GOT3 (cell line): ENCODE results near the gene SNCG.

Source experiments
- DNase-seq: peaks from one replicate; lab custom pipeline; 2025; ENCODE audit warnings: mixed read lengths; lab: John Stamatoyannopoulos, UW

Gene SNCG

DNA sequence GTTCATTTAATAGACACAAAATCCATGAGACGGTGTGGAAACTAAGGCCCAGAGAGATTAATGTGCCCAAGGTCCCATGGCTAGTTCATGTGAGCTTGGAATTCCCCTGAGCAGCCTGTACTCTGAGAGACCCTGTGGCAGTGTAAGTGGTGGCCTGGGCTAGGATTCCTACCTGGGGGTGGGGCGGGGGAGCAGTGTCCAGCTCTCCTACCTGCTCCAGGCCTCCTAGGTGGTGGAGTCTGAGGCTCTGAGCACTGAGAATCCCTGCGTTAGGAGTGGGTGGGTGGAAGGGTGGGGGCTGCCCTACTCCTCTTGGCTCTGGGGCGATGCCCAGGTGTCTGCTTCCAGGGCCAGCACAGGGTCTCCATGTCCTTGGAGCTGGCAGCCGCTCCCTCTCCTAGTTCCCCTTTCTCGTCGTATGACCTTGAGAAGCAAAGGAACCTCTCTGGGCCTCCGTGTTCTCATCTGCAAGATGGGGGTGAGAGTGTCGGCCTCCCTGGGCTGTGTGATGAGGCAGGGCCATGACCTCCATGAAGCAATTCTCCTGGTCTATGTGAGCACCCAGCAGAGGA lies 2.5 kb downstream of the SNCG start:
- no peak for DNase-seq

DNA sequence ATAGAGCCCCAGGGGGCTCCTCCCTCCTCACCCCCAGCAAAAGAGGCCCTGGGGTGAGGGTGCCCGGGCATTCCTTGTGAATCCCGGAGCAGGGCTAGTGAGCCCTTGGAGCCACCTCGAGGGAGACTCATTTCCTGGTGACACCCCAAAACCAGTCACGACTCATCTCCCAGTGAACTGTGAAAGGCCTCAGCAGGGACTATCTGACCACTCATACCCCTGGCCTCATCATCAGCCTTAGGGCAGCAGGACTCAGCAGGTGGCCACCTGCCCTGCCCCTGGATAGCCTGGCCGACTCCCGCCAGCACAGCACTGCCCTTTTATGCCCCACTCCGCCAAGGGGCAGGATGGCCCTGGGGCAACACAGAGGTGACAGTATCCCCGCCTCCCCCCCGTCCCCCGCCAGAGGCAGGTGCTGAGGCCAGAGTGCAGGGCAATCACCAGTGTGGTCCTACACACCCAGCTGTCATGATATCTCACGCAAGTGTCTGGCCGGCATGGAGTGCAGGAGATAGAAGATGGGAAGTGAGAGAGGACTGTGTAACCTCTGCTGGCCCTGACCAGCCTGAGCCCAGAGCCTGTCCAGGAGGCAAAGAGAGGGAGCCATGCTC lies 3.2 kb downstream of the SNCG start:
- no peak for DNase-seq

DNA sequence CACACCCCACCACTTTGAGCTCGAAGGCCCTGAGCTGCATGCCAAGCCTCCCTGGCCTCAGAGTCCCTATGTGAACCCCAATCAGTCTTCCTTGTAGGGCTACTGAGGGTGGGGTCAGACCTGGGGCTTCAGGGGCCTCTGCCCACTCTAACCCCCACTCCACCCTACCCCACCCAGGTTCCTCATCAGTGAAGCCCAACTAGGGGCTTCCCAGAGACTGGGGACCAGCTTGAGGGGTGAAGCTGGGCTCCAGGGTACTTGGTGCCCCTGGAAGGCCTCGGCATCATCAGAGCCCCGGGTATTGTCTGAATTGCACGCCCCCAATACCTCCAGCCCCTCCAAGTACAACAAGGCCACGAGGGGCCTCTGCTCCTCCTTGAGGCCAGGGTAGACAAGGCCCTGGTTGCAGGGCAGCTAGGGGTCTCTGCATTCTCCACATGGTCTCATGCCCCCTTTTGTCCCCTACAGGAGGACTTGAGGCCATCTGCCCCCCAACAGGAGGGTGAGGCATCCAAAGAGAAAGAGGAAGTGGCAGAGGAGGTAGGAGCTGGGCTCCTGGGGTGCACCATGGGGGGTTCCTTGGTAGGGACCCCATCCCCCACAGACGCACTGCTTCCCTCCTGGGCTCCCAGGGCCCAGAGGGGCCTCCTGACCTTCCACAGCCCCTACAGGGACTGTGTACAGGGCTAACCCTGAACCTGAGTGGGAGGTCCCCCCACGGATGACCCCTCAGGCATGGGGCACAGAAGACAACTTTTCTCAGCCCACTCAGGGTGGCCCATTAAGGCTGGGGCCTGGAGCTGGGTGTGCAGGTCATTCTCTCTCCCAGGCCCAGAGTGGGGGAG lies 4.0 kb downstream of the SNCG start:
- DNase-seq, result no peak

GRCh38 chr10:86962981-86963310 lies 4.5 kb downstream of the SNCG start:
- DNase-seq, result no peak

GRCh38 chr10:86963341-86963919 lies 5.0 kb downstream of the SNCG start:
- no peak for DNase-seq

DNA sequence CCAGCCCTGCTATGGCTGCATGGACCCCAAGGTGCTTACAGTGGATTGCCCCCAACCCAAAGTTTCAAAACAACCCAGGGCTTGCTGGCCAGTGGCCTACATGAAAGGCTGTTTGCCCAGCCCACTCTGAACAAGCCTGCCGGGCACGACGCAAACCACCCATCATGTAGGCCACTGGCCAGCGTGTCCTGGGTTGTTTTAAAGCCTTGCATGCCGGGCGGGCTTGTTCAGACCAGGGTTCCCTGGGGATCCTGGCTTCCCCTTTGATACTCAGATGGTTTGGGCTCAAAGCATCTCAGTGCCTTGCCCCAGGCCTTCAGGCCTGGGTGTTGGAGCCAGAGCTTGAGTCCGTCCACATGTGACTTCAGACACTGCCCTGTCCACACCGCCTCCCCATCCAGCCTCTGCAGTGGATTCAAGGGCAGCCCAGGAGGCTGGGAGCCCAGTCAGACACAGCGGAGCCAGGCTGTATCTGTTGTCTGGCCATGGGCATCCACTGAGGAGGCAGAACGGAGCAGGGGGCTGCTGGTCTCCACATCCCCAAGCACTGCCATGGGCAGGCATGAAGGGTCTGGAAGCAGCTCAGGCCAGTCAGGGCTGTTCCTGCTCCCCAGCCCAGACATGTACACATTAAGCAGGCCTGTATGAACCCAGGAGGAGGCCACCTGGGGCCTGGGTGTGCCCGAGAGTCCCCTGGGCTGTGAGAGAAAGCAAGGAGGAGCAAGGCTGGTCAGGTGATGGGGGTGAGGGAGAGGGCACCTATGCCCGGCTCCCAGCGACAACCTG lies 5.9 kb downstream of the SNCG start:
- DNase-seq, result no peak

- DNase-seq, result no peak
Measured at GRCh38 chr10:86964847-86965190, 6.4 kb downstream of the SNCG start.

DNA sequence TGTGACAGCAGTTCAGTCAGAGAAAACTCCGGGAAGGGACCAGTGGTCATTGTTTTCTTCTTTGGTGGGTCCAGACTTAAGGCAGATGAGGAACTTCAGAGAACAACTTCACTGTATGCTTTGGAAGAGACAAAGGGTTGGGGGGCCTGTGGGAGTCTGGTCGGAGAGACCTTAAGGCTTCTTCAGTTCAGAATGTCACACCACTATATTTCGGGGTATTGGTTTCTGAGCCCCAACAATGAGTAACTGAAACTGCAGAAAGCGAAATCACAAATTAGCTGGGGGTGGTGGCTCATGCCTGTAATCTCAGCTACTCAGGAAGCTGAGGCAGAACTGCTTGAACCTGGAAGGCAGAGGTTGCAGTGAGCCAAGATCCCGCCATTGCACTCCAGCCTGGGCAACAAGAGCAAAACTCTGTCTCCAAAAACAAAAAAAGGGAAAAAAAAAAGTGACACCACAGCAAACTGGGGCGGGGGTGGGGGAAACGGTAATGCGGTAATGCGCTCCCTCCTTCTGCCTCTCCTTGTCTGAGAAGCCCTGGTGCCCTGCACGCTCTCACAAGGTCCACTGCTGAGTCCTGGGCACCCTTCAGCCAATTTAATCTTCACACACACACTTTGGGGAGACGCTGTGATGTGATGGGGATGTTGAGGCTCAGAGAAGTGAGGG lies 7.7 kb downstream of the SNCG start:
- DNase-seq, result no peak

DNA sequence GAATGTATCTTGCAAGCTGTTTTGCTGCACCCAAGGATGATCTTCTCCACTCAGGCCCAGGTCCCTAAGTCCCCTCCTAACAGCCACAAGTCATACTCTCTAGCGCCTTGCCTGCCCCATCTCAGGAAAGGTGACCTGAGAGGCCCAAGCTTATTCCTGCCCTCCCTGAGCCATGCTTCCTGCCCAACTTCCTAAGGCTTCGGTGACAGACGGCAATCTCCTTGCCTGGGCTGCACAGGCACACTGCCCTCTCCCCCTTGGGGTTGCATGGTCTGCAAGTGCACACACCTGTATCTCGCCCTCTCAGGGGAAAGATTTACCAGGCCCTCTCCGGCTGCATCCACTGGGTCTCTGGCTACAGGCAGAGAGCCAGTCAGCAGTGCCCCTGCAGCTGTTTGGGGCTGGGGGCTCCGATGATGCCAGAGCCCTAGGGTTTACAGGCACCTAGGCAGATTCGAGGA lies 9.1 kb downstream of the SNCG start:
- no peak for DNase-seq

DNA sequence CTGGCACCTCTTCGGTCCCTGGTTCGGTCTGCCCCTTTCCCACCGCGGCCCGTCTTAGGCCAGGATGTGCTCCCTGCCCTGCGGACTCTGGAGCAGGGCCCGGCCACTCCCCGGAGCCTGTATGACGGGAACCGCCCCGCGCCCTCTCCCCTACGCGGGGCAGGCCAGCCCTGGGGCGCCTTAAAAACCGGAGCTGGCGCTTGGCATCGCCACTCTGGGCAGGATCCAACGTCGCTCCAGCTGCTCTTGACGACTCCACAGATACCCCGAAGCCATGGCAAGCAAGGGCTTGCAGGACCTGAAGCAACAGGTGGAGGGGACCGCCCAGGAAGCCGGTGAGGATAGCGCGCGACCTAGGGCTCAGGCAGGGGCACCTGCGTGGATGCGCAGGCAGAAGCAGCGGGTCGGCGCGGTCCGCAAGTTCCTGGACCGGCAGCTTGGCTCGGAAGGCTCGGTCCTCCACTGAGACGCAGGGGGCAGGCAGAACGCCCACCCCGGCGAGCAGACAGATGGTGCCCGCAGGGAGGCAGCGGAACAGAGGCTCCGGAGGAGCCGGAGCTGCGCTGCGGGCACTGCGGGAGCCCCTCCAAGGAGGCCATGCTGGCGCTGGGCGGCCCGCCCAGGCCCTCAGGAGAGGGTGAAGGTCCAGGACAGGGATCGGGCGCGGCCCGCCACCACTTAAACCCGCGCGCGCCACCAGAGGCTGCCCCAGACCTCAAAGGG lies 10.0 kb downstream of the SNCG start, which contains the start of gene ADIRF:
ADIRF (plus strand) TSS at position 212 of the 723 bp plus-strand sequence; CDS start at position 275, 63 bp downstream.
- DNase-seq, result no peak

DNA sequence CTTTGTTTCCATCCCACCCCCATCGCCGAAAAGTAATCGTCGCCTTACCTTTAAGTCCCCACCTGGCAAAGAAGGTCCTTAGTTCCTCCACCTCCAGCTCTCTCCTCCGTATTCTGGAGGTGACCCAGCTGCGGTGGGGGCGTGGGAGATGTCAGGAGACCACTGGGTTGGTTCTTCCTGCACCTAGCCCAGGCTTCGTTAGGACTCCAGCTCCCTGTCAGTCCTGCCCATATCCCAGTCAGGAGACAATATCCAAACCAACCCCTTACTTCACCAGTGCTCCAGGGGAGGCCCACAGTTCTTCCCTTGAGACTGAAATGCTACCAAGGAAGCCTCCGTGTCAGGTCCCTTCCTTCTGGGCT lies 10.6 kb downstream of the SNCG start:
- DNase-seq, result no peak

DNA sequence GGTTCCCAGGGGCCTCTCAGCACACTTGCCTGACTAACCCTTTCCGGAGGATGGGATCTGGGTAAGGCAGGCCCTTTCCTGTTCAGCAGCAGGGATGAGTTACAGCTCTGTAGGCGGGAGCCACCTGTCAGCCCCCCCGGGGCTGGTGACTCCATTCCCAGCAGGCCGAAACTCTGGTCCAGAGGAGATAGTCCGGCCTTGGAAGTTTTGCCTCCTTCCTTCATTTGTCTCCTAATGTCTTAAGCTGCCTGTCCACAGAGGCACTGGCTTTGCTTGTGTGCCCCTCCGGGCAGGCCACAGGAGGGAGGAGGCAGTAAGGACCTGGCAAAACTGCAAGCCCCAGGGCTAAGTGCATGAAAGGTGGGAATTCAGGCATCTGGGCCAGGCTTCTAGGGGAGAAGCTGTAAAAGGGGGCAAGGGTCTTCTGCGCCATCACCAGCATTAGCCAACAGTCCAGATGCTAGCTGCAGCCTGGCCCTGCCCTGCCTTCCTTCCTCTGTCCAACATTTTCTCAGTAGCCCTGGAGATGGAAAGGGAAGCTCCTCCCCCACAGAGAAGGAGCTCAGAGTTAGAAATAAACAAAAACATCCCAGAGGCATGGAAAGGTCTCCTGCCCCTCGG lies 11.1 kb downstream of the SNCG start:
- DNase-seq, result no peak

DNA sequence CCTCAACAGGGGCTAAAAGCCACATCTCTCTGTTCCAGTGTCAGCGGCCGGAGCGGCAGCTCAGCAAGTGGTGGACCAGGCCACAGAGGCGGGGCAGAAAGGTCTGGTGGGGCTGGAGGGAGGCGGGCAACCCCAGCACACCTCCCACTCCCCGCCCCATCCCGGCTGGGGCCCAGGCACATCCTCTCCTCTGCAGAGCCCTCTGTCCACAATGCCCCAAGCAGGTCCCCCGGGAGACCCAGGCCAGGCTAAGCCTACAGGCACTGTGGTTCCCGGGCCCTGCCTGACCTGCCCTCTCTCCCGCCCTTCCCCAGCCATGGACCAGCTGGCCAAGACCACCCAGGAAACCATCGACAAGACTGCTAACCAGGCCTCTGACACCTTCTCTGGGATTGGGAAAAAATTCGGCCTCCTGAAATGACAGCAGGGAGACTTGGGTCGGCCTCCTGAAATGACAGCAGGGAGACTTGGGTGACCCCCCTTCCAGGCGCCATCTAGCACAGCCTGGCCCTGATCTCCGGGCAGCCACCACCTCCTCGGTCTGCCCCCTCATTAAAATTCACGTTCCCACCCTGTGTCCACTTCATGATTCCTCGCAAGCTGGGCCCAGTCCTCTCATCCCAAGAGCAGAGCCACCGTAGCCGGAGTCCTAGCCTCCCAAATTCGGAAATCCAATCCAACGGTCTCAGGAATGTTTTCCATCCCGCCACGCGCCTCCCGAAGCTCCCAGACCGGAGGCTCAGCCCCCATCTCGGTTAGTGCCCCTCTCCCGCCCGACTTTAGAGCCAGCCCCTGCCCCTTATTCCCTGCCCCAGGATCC lies 12.0 kb downstream of the SNCG start:
- peak; percentile 35 for DNase-seq

GRCh38 chr10:86970982-86971231 lies 12.5 kb downstream of the SNCG start:
- DNase-seq, result no peak

DNA sequence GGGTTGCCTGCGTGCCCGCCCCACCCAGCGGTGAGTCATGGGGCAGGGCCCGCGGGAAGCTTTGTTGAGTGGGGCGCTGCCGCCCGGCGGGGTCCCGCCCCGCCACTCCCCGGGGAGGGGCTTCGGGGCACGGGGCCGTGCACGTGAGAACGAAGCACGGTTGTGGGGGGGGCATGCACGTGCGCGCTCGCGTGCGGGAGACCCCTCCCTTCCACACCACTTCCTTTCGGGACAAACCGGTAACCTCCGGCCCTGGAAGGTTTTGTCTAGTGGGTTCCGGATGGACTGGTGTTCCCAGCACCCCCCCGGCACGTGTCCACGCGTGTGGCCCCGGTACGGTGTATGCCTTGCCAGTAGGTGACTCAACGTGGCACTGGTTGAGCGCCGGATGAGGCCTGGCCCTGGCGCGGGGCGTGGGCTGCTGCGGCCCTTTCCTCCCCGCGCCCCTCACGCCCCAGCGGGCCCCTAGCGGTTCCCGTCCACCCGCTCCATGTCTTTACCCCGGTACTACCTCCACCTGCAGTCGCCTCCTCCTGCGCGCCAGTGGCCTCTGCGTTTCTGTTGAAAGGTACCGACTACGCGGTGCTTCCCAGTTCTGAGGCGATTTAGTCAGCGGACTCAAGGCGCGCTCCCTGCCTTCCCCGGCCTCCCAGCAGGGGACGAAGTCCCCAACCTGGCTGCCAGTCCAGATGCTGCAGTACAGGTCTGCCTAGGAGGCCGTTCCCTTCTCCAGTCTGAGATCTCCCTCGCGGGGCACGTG lies 13.0 kb downstream of the SNCG start:
- DNase-seq, result peak; percentile 72

DNA sequence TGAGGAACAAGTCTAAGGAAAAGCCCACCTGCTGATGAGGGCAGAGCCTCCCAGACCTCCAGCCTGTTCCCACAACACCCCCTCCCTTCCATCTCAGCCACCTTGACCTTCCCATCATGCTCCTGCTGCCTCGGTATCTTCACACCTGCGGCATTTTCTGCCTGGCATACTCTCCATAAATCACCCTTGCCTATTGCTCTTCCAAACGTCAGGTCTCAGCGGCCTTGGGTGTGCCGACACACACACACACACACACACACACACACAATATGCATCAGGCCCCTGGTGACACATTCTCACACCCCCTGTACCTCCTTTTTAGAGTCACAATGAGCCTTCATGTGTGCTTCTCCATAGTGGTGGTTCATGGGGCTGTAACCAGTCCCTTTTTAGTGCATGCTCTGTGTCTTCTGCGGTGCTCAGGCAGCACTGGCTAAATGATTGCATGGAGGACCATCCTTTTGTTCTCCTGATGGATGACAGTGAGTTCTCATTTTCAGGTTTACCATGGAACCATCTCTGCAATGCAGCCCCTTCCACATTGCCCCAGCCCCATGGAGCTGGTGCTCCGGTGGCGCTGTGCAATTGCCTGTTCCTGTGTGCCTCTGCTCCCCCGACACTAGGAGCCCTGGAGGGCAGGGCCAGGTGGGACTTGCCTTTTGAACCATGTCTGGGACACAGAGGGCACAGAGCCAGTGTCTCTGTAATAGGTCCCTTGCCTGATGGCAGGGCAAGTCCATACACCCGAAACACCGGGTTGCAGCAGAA lies 14.4 kb downstream of the SNCG start:
- DNase-seq, result no peak

DNA sequence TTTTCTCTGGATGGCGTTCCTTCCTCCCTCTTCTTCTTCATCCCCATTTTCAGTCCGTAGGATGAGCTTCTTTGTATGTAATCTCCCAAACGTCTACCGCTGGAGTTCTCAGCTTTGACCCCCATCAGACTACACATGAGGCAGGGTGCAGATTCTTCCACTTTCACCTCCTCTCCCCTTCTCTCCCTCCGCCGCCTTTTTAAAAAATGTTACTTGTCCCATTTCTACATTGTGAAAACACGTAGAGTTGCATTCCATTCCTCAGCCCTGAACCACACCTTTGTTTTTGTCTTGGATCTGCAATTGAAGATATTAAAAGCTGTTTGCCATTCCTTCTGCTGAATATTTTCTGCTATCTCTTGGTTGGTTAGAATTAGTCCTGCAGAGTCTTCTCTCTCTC lies 16.1 kb downstream of the SNCG start:
- no peak for DNase-seq

DNA sequence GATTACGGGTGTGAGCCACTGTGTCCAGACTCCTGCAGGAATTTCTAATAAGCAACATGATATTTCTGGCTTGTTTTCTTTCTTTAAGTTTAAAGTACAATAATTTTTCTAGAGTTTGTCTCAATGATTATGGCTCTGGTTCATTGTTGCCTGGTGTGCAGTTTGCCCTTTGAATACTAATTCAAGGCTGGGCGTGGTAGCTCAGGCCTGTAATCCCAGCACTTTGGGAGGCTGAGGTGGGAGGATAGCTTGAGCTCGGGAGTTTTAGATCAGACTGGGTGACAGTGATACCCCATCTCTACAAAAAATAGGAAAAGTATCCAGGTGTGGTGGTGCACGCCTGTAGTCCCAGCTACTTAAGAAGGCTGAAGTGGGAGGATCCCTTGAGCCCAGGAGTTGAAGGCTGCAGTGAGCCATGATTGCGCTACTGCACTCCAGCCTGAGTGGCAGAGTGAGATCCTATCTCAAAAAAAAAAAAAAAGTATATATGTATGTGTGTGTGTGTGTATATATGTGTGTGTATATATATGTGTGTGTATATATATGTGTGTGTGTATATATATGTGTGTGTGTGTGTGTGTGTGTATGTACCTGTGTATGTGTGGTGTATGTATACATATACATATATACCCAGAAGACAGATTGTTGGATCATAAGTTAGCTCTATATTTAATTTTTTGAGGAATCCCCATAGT lies 18.1 kb downstream of the SNCG start:
- no peak for DNase-seq
